ENCODE measurements around the gene MEAK7.

MEAK7 gene

GRCh38 chr16:84513123-84513522 is 8.7 kb upstream of the MEAK7 start:
- DNase-seq (ENCODE audit: low read depth in 2 of 2, low spot score in 1 of 2), result no peak

DNA sequence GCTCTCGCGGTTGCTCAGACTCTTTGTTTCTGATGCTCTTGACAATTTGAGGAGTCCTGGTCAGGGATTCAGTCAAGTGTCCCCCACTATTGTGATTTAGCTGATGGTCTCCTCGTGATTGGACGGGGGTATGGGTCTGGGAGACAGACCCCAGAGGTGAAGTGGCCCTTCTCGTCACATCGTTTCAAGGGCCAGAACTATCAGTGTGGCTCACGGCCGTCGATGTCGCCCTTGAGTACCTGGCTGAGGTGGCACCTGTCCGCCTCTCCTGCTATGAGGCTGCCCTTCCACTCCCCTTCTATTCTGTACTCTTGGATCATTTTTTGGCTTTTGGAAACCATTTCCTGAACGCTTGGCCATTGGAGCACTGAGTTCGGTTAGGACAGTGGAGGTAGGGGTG is 7.4 kb upstream of the MEAK7 start:
- no peak for DNase-seq (ENCODE audit: low read depth in 2 of 2, low spot score in 1 of 2)

GRCh38 chr16:84511180-84511800 is 6.8 kb upstream of the MEAK7 start:
- peak; percentile 62 to 75 for DNase-seq (ENCODE audit: low read depth in 2 of 2, low spot score in 1 of 2)

DNA sequence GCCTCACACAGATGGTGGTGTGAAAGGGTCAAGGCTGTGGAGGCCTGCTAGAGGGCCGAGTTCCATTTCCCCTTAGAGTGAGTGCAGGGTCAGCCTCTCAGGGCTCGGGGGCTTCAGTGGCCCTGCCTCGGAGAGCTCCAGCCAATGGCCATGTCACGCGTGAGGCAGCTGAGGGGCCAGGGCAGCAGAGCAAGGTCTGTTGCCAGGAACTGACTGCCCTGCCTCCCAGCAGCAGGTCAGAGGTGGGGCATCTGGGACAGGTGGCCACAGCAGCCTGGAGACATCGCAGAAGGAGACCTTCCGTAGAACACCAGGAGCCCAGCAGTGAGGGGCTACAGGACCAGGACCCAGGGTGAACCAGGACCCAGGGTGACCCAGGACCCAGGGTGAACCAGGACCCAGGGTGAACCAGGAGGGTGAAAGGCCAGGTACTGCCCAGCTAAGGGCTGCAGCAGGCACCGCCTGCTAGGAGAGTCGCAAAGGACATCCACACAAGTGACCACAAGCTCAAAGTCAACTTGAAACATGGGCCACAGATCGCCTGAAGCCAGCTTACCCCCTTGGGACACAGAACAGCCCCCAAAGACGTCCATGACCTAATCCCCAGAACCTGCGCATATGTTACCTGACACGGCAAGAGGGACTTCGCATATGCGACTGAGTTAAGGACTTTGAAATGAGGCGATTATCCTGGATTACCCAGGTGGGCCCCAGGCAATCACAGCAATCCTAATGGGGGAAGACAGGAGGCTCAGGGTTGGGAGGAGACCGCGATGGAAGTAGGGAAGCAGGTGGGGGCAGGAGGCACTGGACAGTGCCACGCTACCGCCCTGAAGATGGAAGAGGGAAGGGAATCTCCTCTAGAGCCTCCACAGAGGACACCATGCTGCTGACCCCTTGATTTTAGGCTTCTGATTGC is 4.8 kb upstream of the MEAK7 start:
- DNase-seq (ENCODE audit: low read depth in 2 of 2, low spot score in 1 of 2), result no peak

GRCh38 chr16:84508502-84508901 is 4.0 kb upstream of the MEAK7 start:
- no peak for DNase-seq (ENCODE audit: low read depth in 2 of 2, low spot score in 1 of 2)

- DNase-seq (ENCODE audit: low read depth in 2 of 2, low spot score in 1 of 2), result no peak
Measured at GRCh38 chr16:84507011-84507982, 2.8 kb upstream of the MEAK7 start.

GRCh38 chr16:84505249-84506187 is 1.1 kb upstream of the MEAK7 start:
- no peak for DNase-seq (ENCODE audit: low read depth in 2 of 2, low spot score in 1 of 2)

DNA sequence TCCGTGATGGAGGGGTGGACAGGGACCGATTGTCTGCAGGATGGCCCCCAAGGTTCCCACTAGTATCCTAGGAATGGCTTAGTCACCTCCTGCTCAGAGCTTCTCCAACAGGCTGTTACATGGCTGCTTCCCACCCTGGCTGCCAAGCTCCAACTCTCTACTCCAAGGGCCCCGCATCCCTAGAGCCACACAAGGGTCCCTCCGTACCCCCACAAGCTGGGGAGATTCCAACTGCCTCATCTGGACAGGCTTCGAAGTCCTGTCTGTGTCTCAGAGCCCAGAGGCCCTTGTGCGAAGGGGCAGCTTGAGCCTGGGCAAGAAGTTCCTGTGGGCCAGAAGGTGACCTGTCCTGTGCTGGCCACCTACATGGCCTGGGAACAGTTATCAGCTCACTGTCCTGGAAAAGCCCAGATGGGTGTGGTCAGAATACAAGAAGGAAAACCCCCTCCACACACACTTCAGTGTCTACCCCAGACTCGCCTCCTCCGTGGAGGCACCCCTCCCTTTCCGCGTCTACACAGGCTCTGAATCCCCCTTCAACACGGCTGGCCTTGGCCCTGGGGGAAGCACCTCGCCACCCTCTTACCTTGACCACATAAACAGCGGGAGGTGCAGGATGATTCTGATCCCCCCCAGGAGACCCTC is 586 bp downstream of the MEAK7 start:
- no peak for DNase-seq (ENCODE audit: low read depth in 2 of 2, low spot score in 1 of 2)

DNA sequence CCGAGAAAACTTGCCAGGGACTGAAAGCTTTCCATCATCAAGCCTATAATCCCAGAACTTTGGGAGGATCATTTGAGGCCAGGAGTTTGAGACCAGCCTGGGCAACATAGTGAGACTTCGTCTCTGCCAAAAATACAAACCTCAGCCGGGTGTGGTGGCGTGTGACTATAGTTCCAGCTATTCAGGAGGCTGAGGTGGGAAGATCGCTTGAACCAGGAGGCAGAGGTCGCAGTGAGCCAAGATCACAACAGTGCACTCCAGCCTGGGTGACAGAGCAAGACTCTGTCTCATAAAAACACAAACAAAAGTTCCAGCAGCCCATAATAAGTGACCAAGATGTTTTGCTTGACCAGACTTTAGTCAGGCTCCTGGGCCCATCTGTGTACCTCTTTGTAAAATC is 1.9 kb downstream of the MEAK7 start:
- no peak for DNase-seq (ENCODE audit: low read depth in 2 of 2, low spot score in 1 of 2)

DNA sequence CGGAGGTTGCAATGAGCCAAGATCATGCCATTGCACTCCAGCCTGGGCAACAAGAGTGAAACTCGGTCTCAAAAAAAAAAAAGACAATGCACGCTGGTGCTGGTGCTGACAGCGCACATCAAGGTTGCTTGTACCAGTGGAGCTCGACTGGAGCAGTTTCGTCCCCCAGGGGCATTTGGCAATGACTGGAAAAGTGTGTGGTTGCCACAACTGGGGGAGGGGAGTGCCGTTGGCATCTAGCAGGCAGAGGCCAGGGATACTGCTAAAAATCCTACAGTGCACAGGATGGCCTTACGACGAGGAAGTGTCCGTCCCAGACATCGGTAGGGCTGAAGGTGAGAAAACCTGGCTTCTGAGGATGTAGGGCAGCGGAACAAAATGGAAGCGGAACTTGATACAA is 2.4 kb downstream of the MEAK7 start:
- no peak for DNase-seq (ENCODE audit: low read depth in 2 of 2, low spot score in 1 of 2)

GRCh38 chr16:84501077-84501735 is 3.3 kb downstream of the MEAK7 start:
- DNase-seq (ENCODE audit: low read depth in 2 of 2, low spot score in 1 of 2), result no peak

- DNase-seq (ENCODE audit: low read depth in 2 of 2, low spot score in 1 of 2), result no peak
Measured at GRCh38 chr16:84500531-84500930, 3.9 kb downstream of the MEAK7 start.

DNA sequence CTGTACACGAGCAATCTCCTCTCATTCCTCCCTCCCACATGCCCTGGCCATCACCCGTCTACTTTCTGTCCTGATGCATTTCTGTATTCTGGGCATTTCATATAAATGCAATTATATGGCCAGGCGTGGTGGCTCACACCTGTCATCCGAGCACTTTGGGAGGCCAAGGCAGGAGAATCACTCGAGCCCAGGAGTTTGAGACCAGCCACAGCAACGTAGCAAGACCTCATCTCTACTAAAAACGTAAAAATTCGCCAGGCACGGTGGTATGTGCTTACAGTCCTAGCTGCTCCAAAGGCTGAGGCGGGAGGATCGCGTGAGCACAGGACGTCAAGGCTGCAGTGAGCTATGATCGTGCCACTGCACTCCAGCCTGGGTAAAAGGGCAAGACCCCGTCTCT is 4.8 kb downstream of the MEAK7 start:
- no peak for DNase-seq (ENCODE audit: low read depth in 2 of 2, low spot score in 1 of 2)

- no peak for DNase-seq (ENCODE audit: low read depth in 2 of 2, low spot score in 1 of 2)
Measured at GRCh38 chr16:84498859-84499620, 5.4 kb downstream of the MEAK7 start.

DNA sequence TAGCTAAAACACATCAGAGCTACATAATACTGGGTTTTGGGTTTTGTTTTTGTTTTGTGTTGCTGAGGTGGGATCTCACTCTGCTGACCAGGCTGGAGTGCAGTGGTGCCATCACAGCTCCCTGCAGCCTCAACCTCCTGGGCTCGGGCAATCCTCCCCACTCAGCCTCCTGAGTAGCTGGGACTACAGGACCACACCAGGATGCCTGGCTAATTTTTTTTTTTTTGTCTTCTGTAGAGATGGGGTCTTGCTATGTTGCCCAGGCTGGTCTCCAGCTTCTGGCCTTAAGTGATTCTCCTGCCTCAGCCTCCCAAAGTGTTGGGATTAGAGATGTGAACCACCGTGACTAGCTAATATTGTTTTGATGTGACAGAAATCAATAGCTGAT is 6.2 kb downstream of the MEAK7 start:
- no peak for DNase-seq (ENCODE audit: low read depth in 2 of 2, low spot score in 1 of 2)

- no peak for DNase-seq (ENCODE audit: low read depth in 2 of 2, low spot score in 1 of 2)
Measured at GRCh38 chr16:84497418-84498222, 6.8 kb downstream of the MEAK7 start.

DNA sequence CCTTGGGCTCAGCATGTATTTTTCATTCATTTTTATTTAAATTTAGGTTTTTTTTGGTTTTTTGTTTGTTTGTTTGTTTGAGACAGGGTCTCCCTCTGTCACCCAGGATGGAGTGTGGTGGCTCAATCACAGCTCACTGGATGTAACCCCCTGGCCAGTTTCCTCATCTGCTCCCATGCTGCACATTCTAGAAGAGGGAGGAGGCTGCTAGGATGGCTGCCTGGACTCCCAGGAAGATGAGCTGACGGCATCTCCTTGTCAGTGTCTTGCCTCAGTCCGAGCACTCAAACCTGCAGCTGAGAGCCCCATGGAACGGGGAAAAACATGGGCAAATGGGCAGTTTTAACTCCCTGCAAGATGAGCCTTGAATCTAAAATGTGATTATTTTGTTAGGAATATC is 7.5 kb downstream of the MEAK7 start:
- DNase-seq (ENCODE audit: low read depth in 2 of 2, low spot score in 1 of 2), result no peak

DNA sequence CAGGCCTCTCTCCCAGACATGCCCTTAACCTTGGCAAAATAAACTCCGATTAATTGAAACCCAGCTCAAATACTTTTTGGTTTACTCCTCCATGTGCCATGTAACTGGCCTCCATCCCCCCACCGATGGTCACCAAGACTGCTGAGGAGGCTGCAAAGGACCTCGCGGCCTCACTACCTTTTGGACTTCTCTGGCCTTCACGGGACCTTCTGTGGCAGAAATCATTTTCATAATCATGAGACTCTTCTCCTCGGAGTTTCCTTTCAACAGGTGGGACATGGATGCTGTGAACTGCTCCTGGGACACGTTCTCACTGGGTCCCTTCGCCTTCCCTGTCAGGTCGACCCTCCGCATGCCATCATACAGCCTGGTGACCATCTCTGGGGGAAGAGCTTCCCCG is 9.0 kb downstream of the MEAK7 start:
- DNase-seq (ENCODE audit: low read depth in 2 of 2, low spot score in 1 of 2), result no peak

Measured in stimulated activated CD8-positive, alpha-beta memory T cell treated with anti-CD3 and anti-CD28 coated beads, Interleukin-4, amount 100 ng/mL, for 4 hours (primary cell).